ENCODE measurements around the gene MRAS. TPM values are rescaled to one million over a fixed set of nuclear protein-coding genes. Genes with fewer than 3 reads are reported as not detected.

Gene MRAS
- total RNA-seq, 1 donor from 2014 or later, result 41.5 TPM

DNA sequence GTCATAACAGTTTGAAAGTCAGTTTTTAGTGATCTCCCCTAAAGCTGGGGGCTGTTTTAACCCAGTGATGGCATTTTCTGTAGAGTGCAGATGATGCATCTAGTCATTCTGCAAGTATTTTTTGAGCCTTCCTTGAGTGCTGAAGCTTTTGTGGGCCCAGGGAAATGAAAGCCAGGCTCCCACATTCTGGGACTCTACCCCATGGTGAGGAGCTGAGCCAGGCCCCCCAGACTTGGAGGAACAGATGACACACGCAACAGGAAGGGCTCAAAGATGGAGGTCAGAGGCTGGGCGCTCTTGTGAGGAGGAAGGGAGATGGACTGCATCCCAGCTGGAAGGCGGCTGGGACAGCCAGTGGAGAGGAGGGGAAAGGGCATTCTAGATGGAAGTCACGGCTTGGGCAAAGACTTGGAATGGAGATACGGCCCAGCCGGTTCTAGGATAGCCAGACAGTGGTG is 40.8 kb downstream of the MRAS start:
- Mint-ChIP-seq H3K27ac (ENCODE audit: unreplicated experiment) (no peak overlapping the region), H3K4me3 (ENCODE audit: unreplicated experiment) (no peak overlapping the region)

DNA sequence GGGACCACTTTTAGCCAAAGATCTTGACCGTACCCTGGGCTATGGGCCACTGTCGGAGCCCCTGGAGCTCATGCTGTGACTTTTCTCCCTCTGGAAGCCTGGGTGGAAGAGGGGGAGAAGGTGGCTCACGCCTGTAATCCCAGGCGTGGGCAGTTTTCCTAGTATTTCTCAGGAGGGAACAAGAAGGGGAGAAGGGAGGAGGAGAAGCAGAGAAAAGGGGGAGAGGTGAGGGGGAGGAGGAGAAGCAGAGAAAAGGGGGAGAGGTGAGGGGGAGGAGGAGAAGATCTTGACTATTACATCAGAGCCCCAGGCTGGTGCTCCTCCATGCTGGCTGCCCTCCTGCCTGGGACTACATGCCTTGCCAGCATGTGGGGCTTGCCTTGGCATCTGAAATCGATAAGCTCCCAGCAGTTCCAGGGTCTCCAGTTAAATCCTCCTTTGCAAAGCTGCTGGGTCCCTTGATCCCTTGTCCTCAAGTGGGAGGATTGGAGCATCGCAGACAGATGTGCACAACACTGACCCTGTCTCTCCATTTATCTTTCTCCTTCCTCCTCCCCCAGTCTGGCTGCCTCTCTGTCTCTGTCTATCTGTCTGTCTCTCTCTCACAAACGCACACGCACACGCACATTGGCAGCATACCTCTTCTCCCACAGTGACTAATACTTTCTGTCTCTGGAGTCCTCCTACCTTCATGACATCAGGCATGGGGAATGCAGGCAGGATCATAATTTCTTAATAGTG is 41.6 kb downstream of the MRAS start:
- Mint-ChIP-seq H3K27me3 (ENCODE audit: unreplicated experiment) (peaks cover 2% of the 10 kb centered on the region), H3K4me3 (ENCODE audit: unreplicated experiment) (no peak overlapping the region), H3K4me1 (ENCODE audit: low read depth, unreplicated experiment) (peaks cover 1% of the 10 kb centered on the region), H3K27ac (ENCODE audit: unreplicated experiment) (no peak overlapping the region), H3K9me3 (ENCODE audit: unreplicated experiment) (peaks cover 3% of the 10 kb centered on the region), H3K36me3 (ENCODE audit: unreplicated experiment) (no peaks in the 10 kb centered on the region)
- TF ChIP-seq, protein P1, sequence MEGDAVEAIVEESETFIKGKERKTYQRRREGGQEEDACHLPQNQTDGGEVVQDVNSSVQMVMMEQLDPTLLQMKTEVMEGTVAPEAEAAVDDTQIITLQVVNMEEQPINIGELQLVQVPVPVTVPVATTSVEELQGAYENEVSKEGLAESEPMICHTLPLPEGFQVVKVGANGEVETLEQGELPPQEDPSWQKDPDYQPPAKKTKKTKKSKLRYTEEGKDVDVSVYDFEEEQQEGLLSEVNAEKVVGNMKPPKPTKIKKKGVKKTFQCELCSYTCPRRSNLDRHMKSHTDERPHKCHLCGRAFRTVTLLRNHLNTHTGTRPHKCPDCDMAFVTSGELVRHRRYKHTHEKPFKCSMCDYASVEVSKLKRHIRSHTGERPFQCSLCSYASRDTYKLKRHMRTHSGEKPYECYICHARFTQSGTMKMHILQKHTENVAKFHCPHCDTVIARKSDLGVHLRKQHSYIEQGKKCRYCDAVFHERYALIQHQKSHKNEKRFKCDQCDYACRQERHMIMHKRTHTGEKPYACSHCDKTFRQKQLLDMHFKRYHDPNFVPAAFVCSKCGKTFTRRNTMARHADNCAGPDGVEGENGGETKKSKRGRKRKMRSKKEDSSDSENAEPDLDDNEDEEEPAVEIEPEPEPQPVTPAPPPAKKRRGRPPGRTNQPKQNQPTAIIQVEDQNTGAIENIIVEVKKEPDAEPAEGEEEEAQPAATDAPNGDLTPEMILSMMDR (IDR thresholded peaks at IDR 0.05; ENCODE audit: partially characterized antibody, unreplicated experiment), result no peak
- DNase-seq, result no peak

More for the DNA sequence above, 40.8 kb downstream of the MRAS start:
- peaks cover 3% of the 10 kb centered on the region for H3K36me3 Mint-ChIP-seq (ENCODE audit: unreplicated experiment)
- no peak for DNase-seq
- H3K9me3 Mint-ChIP-seq (ENCODE audit: unreplicated experiment), result peaks cover 3% of the 10 kb centered on the region
- peaks cover 1% of the 10 kb centered on the region for H3K4me1 Mint-ChIP-seq (ENCODE audit: low read depth, unreplicated experiment)
- peaks cover 4% of the 10 kb centered on the region for H3K27me3 Mint-ChIP-seq (ENCODE audit: unreplicated experiment)
- TF ChIP-seq, protein P1 (IDR thresholded peaks at IDR 0.05; ENCODE audit: partially characterized antibody, unreplicated experiment), result no peak

DNA sequence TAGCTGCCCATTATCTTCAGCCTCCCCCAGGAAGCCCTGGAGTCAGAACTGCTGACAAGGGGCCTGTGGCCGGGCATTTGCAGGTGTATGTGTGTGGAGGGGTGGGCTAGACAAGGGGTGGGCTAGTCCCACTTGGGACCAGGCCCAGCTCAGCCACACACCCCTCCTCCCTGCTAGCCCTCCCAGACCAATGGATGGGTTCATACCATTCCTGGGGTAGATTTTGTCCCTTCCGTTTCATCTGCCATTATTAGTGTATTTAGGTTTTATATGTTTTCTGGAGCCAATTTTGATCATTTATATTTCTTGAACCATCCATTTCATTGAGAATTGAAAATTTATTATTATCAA is 42.2 kb downstream of the MRAS start:
- no peak overlapping the region for H3K4me3 Mint-ChIP-seq (ENCODE audit: unreplicated experiment)
- no peak overlapping the region for H3K27ac Mint-ChIP-seq (ENCODE audit: unreplicated experiment)
- TF ChIP-seq, protein P1 (IDR thresholded peaks at IDR 0.05; ENCODE audit: partially characterized antibody, unreplicated experiment), result no peak
- peaks cover 1% of the 10 kb centered on the region for H3K4me1 Mint-ChIP-seq (ENCODE audit: low read depth, unreplicated experiment)
- H3K36me3 Mint-ChIP-seq (ENCODE audit: unreplicated experiment), result no peaks in the 10 kb centered on the region
- H3K9me3 Mint-ChIP-seq (ENCODE audit: unreplicated experiment), result peaks cover 3% of the 10 kb centered on the region
- peaks cover 2% of the 10 kb centered on the region for H3K27me3 Mint-ChIP-seq (ENCODE audit: unreplicated experiment)
- no peak for DNase-seq

DNA sequence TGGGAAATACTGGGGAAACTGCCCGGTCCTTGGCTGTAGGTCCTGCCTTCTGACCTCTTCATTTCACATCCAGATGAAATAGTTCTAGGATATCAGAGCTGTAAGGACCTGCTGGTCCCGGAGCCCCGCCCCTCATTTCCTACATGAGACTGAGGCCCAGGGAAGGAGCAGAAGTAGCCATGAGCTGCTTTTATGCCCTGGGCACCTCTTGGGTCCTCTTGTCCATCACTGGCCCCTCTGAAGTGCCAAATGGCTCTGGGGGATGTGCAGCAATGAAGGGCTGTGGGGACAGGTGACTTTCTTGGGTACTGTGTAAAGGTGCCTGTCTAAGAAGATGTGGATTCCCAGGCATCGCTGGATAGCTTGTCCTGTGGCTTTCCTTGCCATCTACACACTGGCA is 45.8 kb downstream of the MRAS start:
- peaks cover 9% of the 10 kb centered on the region for H3K4me1 Mint-ChIP-seq (ENCODE audit: low read depth, unreplicated experiment)
- DNase-seq, result no peak
- no peak overlapping the region for H3K4me3 Mint-ChIP-seq (ENCODE audit: unreplicated experiment)
- TF ChIP-seq, protein P1 (IDR thresholded peaks at IDR 0.05; ENCODE audit: partially characterized antibody, unreplicated experiment), result no peak
- H3K27me3 Mint-ChIP-seq (ENCODE audit: unreplicated experiment), result peaks cover 3% of the 10 kb centered on the region
- H3K9me3 Mint-ChIP-seq (ENCODE audit: unreplicated experiment), result no peaks in the 10 kb centered on the region
- no peak overlapping the region for H3K27ac Mint-ChIP-seq (ENCODE audit: unreplicated experiment)
- H3K36me3 Mint-ChIP-seq (ENCODE audit: unreplicated experiment), result no peaks in the 10 kb centered on the region

DNA sequence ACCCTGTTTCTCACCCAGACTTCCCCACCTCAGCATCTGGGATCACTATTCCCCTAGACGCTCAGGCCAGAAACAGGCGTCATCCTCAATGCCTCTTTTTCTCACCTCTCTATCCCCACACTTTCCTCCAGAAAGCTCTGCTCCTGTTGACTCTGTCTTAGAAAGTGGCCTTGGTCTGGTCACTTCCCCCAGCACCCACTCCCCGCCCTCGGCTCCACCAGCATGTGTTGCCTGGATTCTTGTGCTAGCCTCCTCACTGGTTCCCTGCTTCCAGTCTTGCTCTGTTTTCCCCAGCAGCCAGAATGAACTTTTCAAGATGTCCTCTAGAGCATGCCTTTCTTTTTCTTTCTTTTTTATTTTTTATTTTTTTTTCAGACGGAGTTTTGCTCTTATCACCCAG is 46.3 kb downstream of the MRAS start:
- Mint-ChIP-seq H3K27ac (ENCODE audit: unreplicated experiment) (no peak overlapping the region), H3K4me3 (ENCODE audit: unreplicated experiment) (no peak overlapping the region), H3K36me3 (ENCODE audit: unreplicated experiment) (no peaks in the 10 kb centered on the region), H3K9me3 (ENCODE audit: unreplicated experiment) (no peaks in the 10 kb centered on the region), H3K27me3 (ENCODE audit: unreplicated experiment) (peaks cover 1% of the 10 kb centered on the region), H3K4me1 (ENCODE audit: low read depth, unreplicated experiment) (peaks cover 9% of the 10 kb centered on the region)
- TF ChIP-seq, protein P1 (IDR thresholded peaks at IDR 0.05; ENCODE audit: partially characterized antibody, unreplicated experiment), result no peak
- DNase-seq, result no peak

Data from glutamatergic neuron (in vitro differentiated cells).